HCT116 (cell line): ENCODE data around the gene SUGCT. TPM values are rescaled to one million over a fixed set of nuclear protein-coding genes. Genes with fewer than 3 reads are reported as not detected.

Experiments
- ATAC-seq: fragments of 200-7000 bp; cut with Tn5 transposase; 2 replicates; pipeline ENCODE4 v1.9.1; 2020; ENCODE audit warnings: mild to moderate bottlenecking, moderate library complexity
- BruUV-seq: library from RNA; stranded (reverse); fragments of 400-500 nt; replicated peaks from 2 replicates; lab custom pipeline; 2021; lab: Mats Ljungman, UMichigan
- CTCF ChIA-PET: fragments of 300-600 bp; sonication (Branson Sonifier 250); formaldehyde crosslinking; loops from one replicate; lab custom pipeline; 2021; ENCODE audit warnings: antibody characterized with exemption; lab: Charles Lee
- POLR2A ChIA-PET: fragments of 300-600, 350-600 bp; sonication (Branson Sonifier 250); formaldehyde crosslinking; loops from one replicate; lab custom pipeline; 2021; ENCODE audit warnings: antibody characterized with exemption; lab: Charles Lee
- RAD21 ChIA-PET, 2 experiments: fragments of 300-600 bp; sonication (Branson Sonifier 250); formaldehyde crosslinking; loops; one replicate each; lab custom pipeline; 2023; ENCODE audit warnings: low total read pairs in 2 of 2; ENCODE audit not compliant: uncharacterized antibody in 2 of 2, unreplicated experiment in 2 of 2, low non-redundant PET in 1 of 2; lab: Charles Lee
- DNase-seq: peaks from one replicate; pipeline ENCODE4 v3.0.0-alpha.2; 2010; ENCODE audit warnings: low read depth, low spot score
- H2AFZ ChIP-seq: fragments of 200-600 bp; shearing (Covaris generic), sonication (generic); 2 replicates; pipeline ENCODE4 v1.6.1; 2017; ENCODE audit warnings: low read depth, mixed run types, mixed read lengths, antibody characterized with exemption, low read length; ENCODE audit not compliant: poor library complexity, severe bottlenecking
- H3K27ac ChIP-seq: 2 replicates; pipeline ENCODE4 v1.5.1; 2012; ENCODE audit warnings: low read depth, low read length
- H3K27me3 ChIP-seq: fragments of 200-600 bp; sonication (generic); 2 replicates; pipeline ENCODE4 v1.6.1; 2016; ENCODE audit warnings: mixed run types, low read length, mixed read lengths; ENCODE audit not compliant: insufficient read depth
- H3K36me3 ChIP-seq, 2 experiments: fragments of 200-500 bp in 1 of 2; fragments of 200-600 bp in 1 of 2; sonication (Bioruptor generic) in 1 of 2; sonication (generic) in 1 of 2; 2 replicates each; pipeline versions ENCODE4 v1.5.1 to v1.6.1; 2014 to 2016; ENCODE audit warnings: low read length in 2 of 2, inconsistent platforms in 1 of 2, mixed read lengths in 1 of 2, mixed run types in 1 of 2; ENCODE audit not compliant: insufficient read depth in 2 of 2, control insufficient read depth in 1 of 2
- H3K4me1 ChIP-seq, 2 experiments: fragments of 200-600 bp in 1 of 2; sonication (generic) in 1 of 2; 2 replicates each; pipeline versions ENCODE4 v1.5.1 to v1.6.1; 2012 to 2017; ENCODE audit warnings: low read length in 2 of 2, inconsistent platforms in 1 of 2, mild to moderate bottlenecking in 1 of 2, mixed read lengths in 1 of 2, mixed run types in 1 of 2, moderate library complexity in 1 of 2; ENCODE audit not compliant: insufficient read depth in 2 of 2, control insufficient read depth in 1 of 2
- H3K4me2 ChIP-seq: fragments of 200-600 bp; sonication (generic); 2 replicates; pipeline ENCODE4 v1.6.1; 2017; ENCODE audit warnings: mixed run types, low read length, mixed read lengths
- H3K4me3 ChIP-seq, 2 experiments: fragments of 200-600 bp in 1 of 2; sonication (generic) in 1 of 2; replicated peaks in 1 of 2; 2 replicates each; pipeline ENCODE4 v1.5.1; 2011 to 2016; ENCODE audit warnings: low read length in 2 of 2, control low read depth in 1 of 2, low read depth in 1 of 2, mild to moderate bottlenecking in 1 of 2, mixed read lengths in 1 of 2, mixed run types in 1 of 2
- H3K79me2 ChIP-seq: fragments of 200-600 bp; sonication (generic); 2 replicates; pipeline ENCODE4 v1.6.1; 2017; ENCODE audit warnings: mild to moderate bottlenecking, mixed run types, low read length, moderate library complexity, mixed read lengths; ENCODE audit not compliant: insufficient read depth
- H3K9ac ChIP-seq: fragments of 200-600 bp; sonication (generic); 2 replicates; pipeline ENCODE4 v1.6.1; 2016; ENCODE audit warnings: low read length, mixed read lengths
- H3K9me2 ChIP-seq: fragments of 200-600 bp; sonication (generic), shearing (Covaris generic); 2 replicates; pipeline ENCODE4 v1.6.1; 2017; ENCODE audit warnings: mixed run types, mild to moderate bottlenecking, moderate library complexity; ENCODE audit not compliant: insufficient read depth
- H3K9me3 ChIP-seq, 2 experiments: fragments of 200-500 bp in 1 of 2; fragments of 200-600 bp in 1 of 2; sonication (Bioruptor generic) in 1 of 2; sonication (generic) in 1 of 2; 2 replicates each; pipeline ENCODE4 v1.6.1; 2014 to 2017; ENCODE audit warnings: low read length in 2 of 2, mixed read lengths in 2 of 2, inconsistent platforms in 1 of 2, low read depth in 1 of 2, mild to moderate bottlenecking in 1 of 2, mixed run types in 1 of 2, moderate library complexity in 1 of 2; ENCODE audit not compliant: control insufficient read depth in 1 of 2, insufficient read depth in 1 of 2
- H4K20me1 ChIP-seq: fragments of 200-600 bp; sonication (generic), shearing (Covaris generic); 2 replicates; pipeline ENCODE4 v1.6.1; 2017; ENCODE audit warnings: mixed run types, mild to moderate bottlenecking, moderate library complexity; ENCODE audit not compliant: insufficient read depth
- ATF3 ChIP-seq: IDR thresholded peaks from 2 replicates; pipeline ENCODE4 v1.6.1; 2012
- EZH2 ChIP-seq: fragments of 200-600 bp; sonication (generic); IDR thresholded peaks from 2 replicates; pipeline ENCODE4 v1.6.1; 2017; ENCODE audit warnings: antibody characterized with exemption, mixed run types
- EZH2phosphoT487 ChIP-seq: fragments of 200-600 bp; IDR thresholded peaks from 2 replicates; pipeline ENCODE4 v1.6.1; 2018; ENCODE audit warnings: antibody characterized with exemption, borderline replicate concordance
- JUND ChIP-seq: IDR thresholded peaks from 2 replicates; pipeline ENCODE4 v1.6.1; 2012
- RAD21 ChIP-seq: IDR thresholded peaks from 2 replicates; pipeline ENCODE4 v1.6.1; 2012; ENCODE audit warnings: low read depth, mild to moderate bottlenecking
- YY1 ChIP-seq: IDR thresholded peaks from 2 replicates; pipeline ENCODE4 v1.6.1; 2011; ENCODE audit warnings: low read length, low read depth, moderate library complexity, mild to moderate bottlenecking; ENCODE audit not compliant: insufficient replicate concordance; ENCODE audit errors: extremely low read depth
- ZBTB33 ChIP-seq: IDR thresholded peaks from 2 replicates; pipeline ENCODE4 v1.6.1; 2011; ENCODE audit warnings: mild to moderate bottlenecking, low read length, moderate library complexity; ENCODE audit not compliant: insufficient replicate concordance; ENCODE audit errors: extremely low read depth
- ZNF274 ChIP-seq: fragments of 200-500 bp; sonication (Bioruptor generic); IDR thresholded peaks from 2 replicates; pipeline ENCODE4 v1.6.1; 2014; ENCODE audit warnings: mild to moderate bottlenecking, low read depth, low read length, inconsistent platforms
- intact Hi-C: fragments of 100-400 bp; cut with micrococcal nuclease; formaldehyde crosslinking; loops from 2 replicates; pipeline ENCODE4 v1.10.0; 2022
- total RNA-seq: library from RNA; stranded (reverse); gene quantifications from one replicate; pipeline ENCODE4 v1.2.1, GENCODE V29; 2021; ENCODE audit not compliant: unreplicated experiment

The SUGCT gene
- total RNA-seq, 1 experiment from 2014 or later: 4.4 TPM

GRCh38 chr7:40874756-40875155 lies 740.0 kb downstream of the SUGCT start:
- Histone ChIP-seq H3K9me3 (no peaks in the 10 kb centered on the region), H4K20me1 (no peaks in the 10 kb centered on the region)
- DNase-seq: no peak
- TF ChIP-seq EZH2: no peak
- no peak for TF ChIP-seq ATF3
- TF ChIP-seq ZNF274: no peak
- TF ChIP-seq, all 23 proteins: peak for 0
- no peak for ATAC-seq
- no peak overlapping the region for H3K4me2 ChIP-seq
- RAD21 ChIA-PET: no interaction called here
- H3K36me3 ChIP-seq: no peaks in the 10 kb centered on the region
- BruUV-seq: no TSS peak
- no peak overlapping the region for H3K4me3 ChIP-seq
- H3K9me2 ChIP-seq: no peaks in the 10 kb centered on the region; the same call in 1 of the 2 replicates
- no peaks in the 10 kb centered on the region for H3K79me2 ChIP-seq
- no peaks in the 10 kb centered on the region for H3K27me3 ChIP-seq
- intact Hi-C loops: no loop called here
- POLR2A ChIA-PET: no interaction called here
- no peaks in the 10 kb centered on the region for H3K4me1 ChIP-seq
- no peak overlapping the region for H2AFZ ChIP-seq
- H3K27ac ChIP-seq: no peak overlapping the region
- CTCF ChIA-PET: no interaction called here
- H3K9ac ChIP-seq: no peak overlapping the region

GRCh38 chr7:40876601-40877000 lies 741.8 kb downstream of the SUGCT start:
- CTCF ChIA-PET: no interaction called here
- Histone ChIP-seq H3K36me3 (no peaks in the 10 kb centered on the region), H2AFZ (no peak overlapping the region), H3K4me1 (no peaks in the 10 kb centered on the region), H3K27ac (no peak overlapping the region), H3K9ac (no peak overlapping the region), H3K4me3 (no peak overlapping the region), H3K79me2 (no peaks in the 10 kb centered on the region), H3K9me2 (no peaks in the 10 kb centered on the region; the same call in 1 of the 2 replicates), H3K27me3 (no peaks in the 10 kb centered on the region), H4K20me1 (no peaks in the 10 kb centered on the region), H3K9me3 (no peaks in the 10 kb centered on the region), H3K4me2 (no peak overlapping the region)
- POLR2A ChIA-PET: no interaction called here
- DNase-seq (no peak), ATAC-seq (no peak)
- intact Hi-C loops: no loop called here
- no TSS peak for BruUV-seq
- no peak for TF ChIP-seq ZBTB33
- no peak for TF ChIP-seq JUND
- TF ChIP-seq YY1: no peak
- TF ChIP-seq RAD21: no peak
- no peak for TF ChIP-seq EZH2phosphoT487
- RAD21 ChIA-PET: no interaction called here
